Brain microvascular endothelial cell (primary cell): Measurements from ENCODE around the gene LEO1.

Experiments used
- DNase-seq: peaks from one replicate; pipeline ENCODE4 v3.0.0-alpha.2; 2020
- H3K27ac ChIP-seq: fragments of 250-450 bp; sonication (Bioruptor Pico); 2 replicates; pipeline ENCODE4 v1.5.1; 2020; ENCODE audit warnings: mild to moderate bottlenecking, moderate library complexity
- H3K27me3 ChIP-seq: fragments of 250-450 bp; sonication (Bioruptor Pico); replicated peaks from 2 replicates; pipeline ENCODE4 v1.5.1; 2020; ENCODE audit warnings: mild to moderate bottlenecking
- H3K36me3 ChIP-seq: fragments of 250-450 bp; sonication (Bioruptor Pico); replicated peaks from 2 replicates; pipeline ENCODE4 v1.5.1; 2020; ENCODE audit warnings: mild to moderate bottlenecking
- H3K4me3 ChIP-seq: 2 replicates; pipeline ENCODE4 v1.5.1; 2011; ENCODE audit warnings: low read depth, mild to moderate bottlenecking, control low read depth, low read length, moderate library complexity
- in situ Hi-C: cut with HindIII; loops from 2 replicates; pipeline ENCODE4 v1.10.0; 2017; ENCODE audit warnings: low sequenced_read_pairs, low pct_ligation_motif_present
- TF ChIP-seq, protein P1 (sequence below): IDR thresholded peaks from 2 replicates; pipeline ENCODE4 v1.5.1; 2011; ENCODE audit warnings: low read depth, mild to moderate bottlenecking, moderate library complexity, low read length, control low read depth, inconsistent platforms; ENCODE audit errors: missing control alignments

The LEO1 gene

DNA sequence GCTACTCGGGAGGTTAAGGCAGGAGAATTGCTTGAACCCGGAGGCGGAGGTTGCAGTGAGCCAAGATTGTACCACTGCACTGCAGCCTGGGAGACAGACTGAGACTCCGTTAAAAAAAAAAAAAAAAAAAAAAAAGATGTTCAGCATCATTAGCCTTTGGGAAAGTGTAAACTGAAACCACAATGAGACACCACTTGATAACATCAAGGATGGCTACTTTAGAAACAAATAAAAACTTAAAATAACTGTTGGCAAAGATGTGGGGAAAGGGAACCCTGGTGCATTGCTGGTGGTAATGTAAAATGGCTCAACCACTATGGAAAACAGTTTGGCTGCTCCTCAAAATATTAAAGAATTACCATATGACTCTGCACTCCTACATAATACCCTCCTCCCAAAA is 1.9 kb downstream of the LEO1 start:
- no peak for DNase-seq
- in situ Hi-C loops, result no loop called here
- TF ChIP-seq, protein P1, sequence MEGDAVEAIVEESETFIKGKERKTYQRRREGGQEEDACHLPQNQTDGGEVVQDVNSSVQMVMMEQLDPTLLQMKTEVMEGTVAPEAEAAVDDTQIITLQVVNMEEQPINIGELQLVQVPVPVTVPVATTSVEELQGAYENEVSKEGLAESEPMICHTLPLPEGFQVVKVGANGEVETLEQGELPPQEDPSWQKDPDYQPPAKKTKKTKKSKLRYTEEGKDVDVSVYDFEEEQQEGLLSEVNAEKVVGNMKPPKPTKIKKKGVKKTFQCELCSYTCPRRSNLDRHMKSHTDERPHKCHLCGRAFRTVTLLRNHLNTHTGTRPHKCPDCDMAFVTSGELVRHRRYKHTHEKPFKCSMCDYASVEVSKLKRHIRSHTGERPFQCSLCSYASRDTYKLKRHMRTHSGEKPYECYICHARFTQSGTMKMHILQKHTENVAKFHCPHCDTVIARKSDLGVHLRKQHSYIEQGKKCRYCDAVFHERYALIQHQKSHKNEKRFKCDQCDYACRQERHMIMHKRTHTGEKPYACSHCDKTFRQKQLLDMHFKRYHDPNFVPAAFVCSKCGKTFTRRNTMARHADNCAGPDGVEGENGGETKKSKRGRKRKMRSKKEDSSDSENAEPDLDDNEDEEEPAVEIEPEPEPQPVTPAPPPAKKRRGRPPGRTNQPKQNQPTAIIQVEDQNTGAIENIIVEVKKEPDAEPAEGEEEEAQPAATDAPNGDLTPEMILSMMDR, result no peak
- Histone ChIP-seq H3K36me3 (peaks cover 2% of the 10 kb centered on the region), H3K4me3 (no peak overlapping the region), H3K27me3 (no peaks in the 10 kb centered on the region), H3K27ac (no peak overlapping the region)

DNA sequence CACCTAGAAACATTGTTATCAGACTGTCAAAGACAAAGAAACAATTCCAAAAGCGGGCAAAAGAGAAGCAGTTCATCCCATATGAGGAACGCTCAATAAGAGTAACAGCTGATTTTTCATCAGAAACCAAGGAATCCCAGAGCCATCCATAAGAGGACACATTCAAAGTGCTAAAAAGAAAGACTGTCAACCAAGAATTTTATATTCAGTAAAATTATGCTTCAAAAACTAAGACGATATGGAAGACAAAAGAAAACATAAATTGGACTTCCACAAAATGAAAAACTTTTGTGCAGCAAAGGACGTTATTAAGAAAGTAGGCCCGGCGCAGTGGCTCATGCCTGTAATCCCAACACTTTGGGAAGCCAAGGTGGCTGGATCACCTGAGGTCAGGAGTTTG is 4.0 kb downstream of the LEO1 start:
- DNase-seq, result no peak
- Histone ChIP-seq H3K36me3 (peaks cover 2% of the 10 kb centered on the region), H3K27me3 (no peaks in the 10 kb centered on the region), H3K4me3 (no peak overlapping the region), H3K27ac (no peak overlapping the region)
- in situ Hi-C loops, result no loop called here
- TF ChIP-seq, protein P1, result no peak

DNA sequence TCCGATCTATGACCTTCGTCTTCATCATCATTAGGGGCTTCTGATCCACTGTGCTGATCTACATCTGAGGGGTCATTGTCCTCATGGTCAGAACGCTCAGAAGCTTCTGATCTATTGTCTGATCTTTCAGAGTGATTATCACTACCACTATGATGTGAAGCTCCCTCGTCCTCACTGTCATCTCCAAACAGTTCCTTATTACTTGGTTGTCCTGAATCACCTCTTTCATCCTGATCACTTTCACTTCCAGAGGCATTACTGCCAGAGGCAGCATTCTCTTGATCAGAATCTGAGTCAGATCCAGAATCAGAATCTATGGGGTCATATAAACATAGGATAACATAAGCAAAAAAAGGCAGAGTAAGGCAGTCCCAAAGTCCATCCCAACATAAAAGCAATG is 5.4 kb downstream of the LEO1 start:
- Histone ChIP-seq H3K27ac (no peak overlapping the region), H3K4me3 (no peak overlapping the region), H3K36me3 (peaks cover 5% of the 10 kb centered on the region), H3K27me3 (no peaks in the 10 kb centered on the region)
- in situ Hi-C loops, result no loop called here
- TF ChIP-seq, protein P1, result no peak
- DNase-seq, result no peak

DNA sequence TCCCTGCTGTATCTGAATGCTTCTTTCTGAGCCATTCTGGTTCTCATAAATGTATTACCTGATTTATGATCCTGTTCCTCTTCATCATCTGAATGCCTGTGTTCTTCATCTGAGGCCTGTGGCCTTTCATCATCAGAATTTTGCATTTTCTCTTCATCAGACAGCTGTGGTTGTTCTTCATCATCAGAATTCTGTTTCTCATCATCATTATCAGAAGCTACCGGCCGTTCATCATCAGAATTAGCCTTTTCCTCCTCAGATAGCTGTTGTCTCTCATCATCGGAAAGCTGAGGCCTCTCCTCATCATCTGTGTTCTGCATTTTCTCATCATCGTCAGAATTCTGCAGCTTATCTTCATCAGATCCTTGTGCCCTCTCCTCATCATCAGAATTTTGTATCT is 5.9 kb downstream of the LEO1 start:
- DNase-seq, result no peak
- in situ Hi-C loops, result no loop called here

DNA sequence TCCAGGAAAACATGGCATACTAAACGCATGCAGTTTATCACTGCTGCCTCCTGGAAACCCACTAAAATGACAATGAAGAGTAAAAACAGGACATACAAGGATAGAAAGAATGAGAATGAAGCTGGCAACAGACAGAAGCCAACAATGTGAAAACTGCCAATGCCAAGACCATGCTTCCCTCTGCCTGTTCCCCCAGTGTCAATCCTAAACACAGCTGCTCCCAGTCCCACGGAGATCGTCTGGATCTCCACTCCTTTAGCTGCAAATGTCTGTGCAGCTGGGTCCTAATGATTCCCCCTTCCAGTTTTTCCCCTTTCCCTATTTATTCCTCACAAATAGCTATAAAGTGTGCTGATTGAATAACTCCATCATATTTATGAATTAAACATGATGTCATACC is 16.1 kb downstream of the LEO1 start:
- Histone ChIP-seq H3K27ac (no peak overlapping the region), H3K27me3 (no peaks in the 10 kb centered on the region), H3K4me3 (no peak overlapping the region), H3K36me3 (peaks cover 55% of the 10 kb centered on the region)
- no peak for DNase-seq
- TF ChIP-seq, protein P1, result no peak
- in situ Hi-C loops, result no loop called here

More for the DNA sequence above, 5.9 kb downstream of the LEO1 start:
- no peak overlapping the region for H3K4me3 ChIP-seq
- H3K27me3 ChIP-seq, result no peaks in the 10 kb centered on the region
- TF ChIP-seq, protein P1, result no peak
- H3K36me3 ChIP-seq, result peaks cover 9% of the 10 kb centered on the region
- no peak overlapping the region for H3K27ac ChIP-seq

DNA sequence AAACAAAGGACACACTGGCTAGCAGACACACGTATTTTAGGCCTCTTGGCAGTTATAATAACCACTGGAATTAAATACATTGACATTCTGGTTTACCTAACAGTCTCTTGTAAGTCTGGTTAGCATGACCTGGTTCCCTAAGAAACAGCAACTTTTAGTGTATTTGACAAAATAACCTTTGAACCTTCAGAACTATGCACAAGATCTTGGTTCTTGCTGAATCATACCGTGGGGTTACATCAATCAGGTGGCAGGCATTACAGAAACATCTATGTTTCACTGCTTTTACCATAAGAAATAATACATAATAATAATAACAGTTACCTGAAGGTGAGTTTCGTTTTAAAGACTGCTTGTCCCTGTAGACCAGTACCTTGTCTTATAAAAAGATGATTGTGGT is 18.8 kb downstream of the LEO1 start:
- Histone ChIP-seq H3K27me3 (no peaks in the 10 kb centered on the region), H3K27ac (no peak overlapping the region), H3K4me3 (no peak overlapping the region), H3K36me3 (peaks cover 60% of the 10 kb centered on the region)
- in situ Hi-C loops, result no loop called here
- TF ChIP-seq, protein P1, result no peak
- no peak for DNase-seq
